Keratinocyte (primary cell): ENCODE measurements around the gene ANTKMT. TPM values are rescaled to one million over a fixed set of nuclear protein-coding genes. Genes with fewer than 3 reads are reported as not detected.

Experiments
- DNase-seq: peaks from one replicate; pipeline ENCODE4 v3.0.0-alpha.2; 2011; ENCODE audit warnings: low read depth, missing footprints, low spot score
- FAIRE-seq: peaks from 2 replicates; lab custom pipeline; 2011; peaks lifted over from hg19 to GRCh38; lab: Jason Lieb, UNC
- H2AFZ ChIP-seq: 2 replicates; pipeline ENCODE4 v1.6.0; 2012; ENCODE audit warnings: low read length, control low read depth, inconsistent platforms; ENCODE audit not compliant: control insufficient read depth
- H3K27ac ChIP-seq: 2 replicates; pipeline ENCODE4 v1.5.1; 2011; ENCODE audit warnings: low read length; ENCODE audit not compliant: control insufficient read depth, insufficient read depth
- H3K27me3 ChIP-seq: 3 replicates; pipeline ENCODE4 v1.6.0; 2011; ENCODE audit warnings: low read length; ENCODE audit not compliant: control insufficient read depth, insufficient read depth; ENCODE audit errors: extremely low read depth
- H3K36me3 ChIP-seq, 2 experiments: 2 replicates in 1 of 2; 3 replicates in 1 of 2; pipeline ENCODE4 v1.5.1; 2011; ENCODE audit warnings: low read length in 2 of 2, mild to moderate bottlenecking in 1 of 2; ENCODE audit not compliant: control insufficient read depth in 2 of 2, insufficient read depth in 2 of 2; ENCODE audit errors: extremely low read depth in 1 of 2
- H3K4me1 ChIP-seq: 3 replicates; pipeline ENCODE4 v1.5.1; 2011; ENCODE audit warnings: low read length; ENCODE audit not compliant: control insufficient read depth, insufficient read depth; ENCODE audit errors: extremely low read depth
- H3K4me2 ChIP-seq: 3 replicates; pipeline ENCODE4 v1.6.0; 2011; ENCODE audit warnings: low read depth, low read length; ENCODE audit not compliant: control insufficient read depth, insufficient read depth; ENCODE audit errors: extremely low read depth
- H3K4me3 ChIP-seq, 3 experiments: fragments of 200-600 bp in 1 of 3; sonication (generic) in 1 of 3; 2 replicates in 2 of 3; 3 replicates in 1 of 3; pipeline ENCODE4 v1.5.1; 2011 to 2016; ENCODE audit warnings: low read length in 3 of 3, mild to moderate bottlenecking in 3 of 3, control low read depth in 2 of 3, inconsistent platforms in 1 of 3, low read depth in 1 of 3, mixed read lengths in 1 of 3, mixed run types in 1 of 3, moderate library complexity in 1 of 3; ENCODE audit not compliant: control insufficient read depth in 2 of 3, insufficient read depth in 2 of 3; ENCODE audit errors: extremely low read depth in 1 of 3
- H3K79me2 ChIP-seq: 2 replicates; pipeline ENCODE4 v1.6.0; 2012; ENCODE audit warnings: low read length; ENCODE audit not compliant: control insufficient read depth, insufficient read depth
- H3K9ac ChIP-seq: 3 replicates; pipeline ENCODE4 v1.6.0; 2011; ENCODE audit warnings: low read length; ENCODE audit not compliant: control insufficient read depth, insufficient read depth; ENCODE audit errors: extremely low read depth
- H3K9me1 ChIP-seq: 3 replicates; pipeline ENCODE4 v1.6.0; 2011; ENCODE audit warnings: low read length; ENCODE audit not compliant: control insufficient read depth, insufficient read depth; ENCODE audit errors: extremely low read depth
- H3K9me3 ChIP-seq: 2 replicates; pipeline ENCODE4 v1.5.1; 2012; ENCODE audit warnings: low read depth, low read length; ENCODE audit not compliant: control insufficient read depth
- H4K20me1 ChIP-seq: 3 replicates; pipeline ENCODE4 v1.6.0; 2011; ENCODE audit warnings: low read length; ENCODE audit not compliant: control insufficient read depth, insufficient read depth; ENCODE audit errors: extremely low read depth
- EZH2 ChIP-seq: IDR thresholded peaks from one replicate; pipeline ENCODE4 v1.6.1; 2012; ENCODE audit warnings: inconsistent platforms, mild to moderate bottlenecking, low read length, moderate library complexity
- dilution Hi-C: fragments of 300-500 bp; cut with MboI; formaldehyde crosslinking; loops from one replicate; pipeline ENCODE4 v1.7.0; 2020; ENCODE audit warnings: low sequenced_read_pairs; ENCODE audit not compliant: extremely low pct_ligation_motif_present
- polyA plus RNA-seq, 5 experiments: library from polyadenylated mRNA; depleted of rRNA in 3 of 5; stranded (reverse) in 3 of 5; stranded (forward) in 1 of 5; unstranded in 1 of 5; fragments of >200 nt; gene quantifications; 1 replicate in 1 of 5; 2 replicates in 3 of 5; 3 replicates in 1 of 5; pipeline versions ENCODE4 v1.2.1 to v1.2.3, GENCODE V29; 2011 to 2012; ENCODE audit warnings: missing spikeins in 2 of 5, low read depth in 1 of 5, low replicate concordance in 1 of 5
- TF ChIP-seq, protein P1 (sequence below), 3 experiments: IDR thresholded peaks in 1 of 3; conservative IDR thresholded peaks in 1 of 3; optimal IDR thresholded peaks in 1 of 3; 2 replicates in 2 of 3; 3 replicates in 1 of 3; pipeline versions ENCODE3 to v1.5.1; 2011; ENCODE audit warnings: low read length in 3 of 3, mild to moderate bottlenecking in 3 of 3, moderate library complexity in 2 of 3, control low read depth in 1 of 3, inconsistent platforms in 1 of 3; ENCODE audit not compliant: insufficient read depth in 2 of 3; ENCODE audit errors: extremely low read depth in 1 of 3

Gene ANTKMT
- polyA plus RNA-seq, 1 donor (not counting 4 experiments of a cell fraction or from before 2014, with no cell fraction given) = 5.6 TPM

DNA sequence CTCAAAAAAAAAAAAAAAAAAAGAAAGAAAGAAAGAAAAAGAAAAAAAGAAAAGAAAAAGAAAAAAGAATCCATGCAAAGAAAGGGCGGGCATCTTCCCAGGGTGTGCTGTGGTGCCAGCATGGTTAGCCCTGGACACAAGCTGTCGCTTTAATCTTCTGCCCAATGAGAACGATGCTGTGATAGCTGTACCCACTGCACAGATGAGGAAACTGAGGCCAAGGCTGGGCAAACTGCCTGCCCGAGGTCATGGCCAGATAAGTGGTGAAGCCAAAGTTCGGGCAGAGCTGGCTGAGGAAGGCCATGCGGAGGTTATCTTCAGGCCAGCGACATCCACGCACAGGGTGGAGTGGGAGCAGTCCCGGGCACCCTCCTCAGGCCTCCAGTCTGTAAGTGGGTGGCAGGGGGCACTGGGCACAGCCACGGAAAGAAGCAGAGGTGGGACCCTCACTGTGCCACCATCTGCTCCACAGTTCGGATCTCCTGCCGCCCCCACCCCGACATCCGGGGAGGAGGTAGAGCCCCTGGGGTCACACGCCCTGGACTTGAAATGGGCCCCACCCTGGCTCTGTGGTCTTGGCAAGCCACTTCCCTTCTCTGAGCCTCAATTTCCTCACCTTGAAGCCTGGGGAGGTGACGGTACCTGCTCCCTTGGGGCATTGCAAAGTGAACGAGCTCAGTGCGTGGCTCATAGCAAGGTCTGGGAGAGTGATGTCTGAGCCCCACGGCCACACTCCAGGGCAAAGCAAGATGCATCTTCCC lies 21.9 kb upstream of the ANTKMT start:
- dilution Hi-C loops = no loop called here

GRCh38 chr16:700684-701584 lies 20.0 kb upstream of the ANTKMT start:
- peaks cover 5% of the 10 kb centered on the region for H4K20me1 ChIP-seq
- H3K4me1 ChIP-seq = no peaks in the 10 kb centered on the region
- H3K79me2 ChIP-seq = no peaks in the 10 kb centered on the region
- FAIRE-seq = no peak
- H2AFZ ChIP-seq = no peak overlapping the region
- H3K4me2 ChIP-seq = no peak overlapping the region
- no peak overlapping the region for H3K4me3 ChIP-seq
- H3K36me3 ChIP-seq = no peaks in the 10 kb centered on the region
- no peak overlapping the region for H3K27ac ChIP-seq
- no peaks in the 10 kb centered on the region for H3K9me3 ChIP-seq
- dilution Hi-C loops = no loop called here
- peak; percentile 97 for TF ChIP-seq EZH2
- TF ChIP-seq, protein P1, sequence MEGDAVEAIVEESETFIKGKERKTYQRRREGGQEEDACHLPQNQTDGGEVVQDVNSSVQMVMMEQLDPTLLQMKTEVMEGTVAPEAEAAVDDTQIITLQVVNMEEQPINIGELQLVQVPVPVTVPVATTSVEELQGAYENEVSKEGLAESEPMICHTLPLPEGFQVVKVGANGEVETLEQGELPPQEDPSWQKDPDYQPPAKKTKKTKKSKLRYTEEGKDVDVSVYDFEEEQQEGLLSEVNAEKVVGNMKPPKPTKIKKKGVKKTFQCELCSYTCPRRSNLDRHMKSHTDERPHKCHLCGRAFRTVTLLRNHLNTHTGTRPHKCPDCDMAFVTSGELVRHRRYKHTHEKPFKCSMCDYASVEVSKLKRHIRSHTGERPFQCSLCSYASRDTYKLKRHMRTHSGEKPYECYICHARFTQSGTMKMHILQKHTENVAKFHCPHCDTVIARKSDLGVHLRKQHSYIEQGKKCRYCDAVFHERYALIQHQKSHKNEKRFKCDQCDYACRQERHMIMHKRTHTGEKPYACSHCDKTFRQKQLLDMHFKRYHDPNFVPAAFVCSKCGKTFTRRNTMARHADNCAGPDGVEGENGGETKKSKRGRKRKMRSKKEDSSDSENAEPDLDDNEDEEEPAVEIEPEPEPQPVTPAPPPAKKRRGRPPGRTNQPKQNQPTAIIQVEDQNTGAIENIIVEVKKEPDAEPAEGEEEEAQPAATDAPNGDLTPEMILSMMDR (optimal IDR thresholded peaks at IDR 0.05 in 1 of 3, IDR thresholded peaks at IDR 0.05 in 1 of 3, conservative IDR thresholded peaks at IDR 0.05 in 1 of 3; ENCODE audit: extremely low read depth in 1 of 3, insufficient read depth in 2 of 3, low read length in 3 of 3) = no peak
- no peaks in the 10 kb centered on the region for H3K9me1 ChIP-seq
- peaks cover 58% of the 10 kb centered on the region for H3K27me3 ChIP-seq
- DNase-seq = no peak
- no peak overlapping the region for H3K9ac ChIP-seq

More for the DNA sequence above, 21.9 kb upstream of the ANTKMT start:
- TF ChIP-seq, protein P1 (optimal IDR thresholded peaks at IDR 0.05 in 1 of 3, IDR thresholded peaks at IDR 0.05 in 1 of 3, conservative IDR thresholded peaks at IDR 0.05 in 1 of 3; ENCODE audit: extremely low read depth in 1 of 3, insufficient read depth in 2 of 3, low read length in 3 of 3) = no peak
- TF ChIP-seq EZH2 = no peak
- Histone ChIP-seq H3K4me1 (peaks cover 6% of the 10 kb centered on the region), H3K9me1 (no peaks in the 10 kb centered on the region), H3K27me3 (peaks cover 64% of the 10 kb centered on the region), H3K4me2 (no peak overlapping the region), H3K27ac (no peak overlapping the region), H2AFZ (no peak overlapping the region), H3K9ac (no peak overlapping the region), H3K79me2 (no peaks in the 10 kb centered on the region), H4K20me1 (peaks cover 5% of the 10 kb centered on the region), H3K4me3 (no peak overlapping the region), H3K36me3 (no peaks in the 10 kb centered on the region), H3K9me3 (no peaks in the 10 kb centered on the region)
- DNase-seq = no peak
- FAIRE-seq = no peak
